Measurements from ENCODE around the gene SECISBP2. TPM values are rescaled to one million over a fixed set of nuclear protein-coding genes. Genes with fewer than 3 reads are reported as not detected.

Gene SECISBP2
- total and polyA plus RNA-seq, 2 experiments from 2014 or later, result 30.6 to 43.8 TPM

GRCh38 chr9:89304020-89304833, 14.1 kb upstream of the SECISBP2 start:
- Histone ChIP-seq H3K36me3 (replicated peaks; ENCODE audit: insufficient read depth, low read depth) (no peaks in the 10 kb centered on the region), H3K9me2 (replicated peaks; ENCODE audit: insufficient read depth) (no peaks in the 10 kb centered on the region), H3K4me1 (ENCODE audit: insufficient read depth) (no peaks in the 10 kb centered on the region), H4K20me1 (ENCODE audit: insufficient read depth, poor library complexity, severe bottlenecking) (no peaks in the 10 kb centered on the region), H3K79me2 (no peaks in the 10 kb centered on the region), H3K4me3 (no peak overlapping the region), H3K4me2 (peak overlapping the region; percentile 25), H2AFZ (no peak overlapping the region), H3K27ac (peak overlapping the region; percentile 81), H3K9me3 (ENCODE audit: low read depth) (no peaks in the 10 kb centered on the region), H3K27me3 (no peaks in the 10 kb centered on the region)
- WGBS (ENCODE audit: low lambda C conversion rate, missing lambda C conversion rate), result 76% methylated on average over 7 of the region's 7 CpGs
- DNase-seq (ENCODE audit: low spot score), result peak; percentile 38
- TF ChIP-seq EZH2 (IDR thresholded peaks at IDR 0.05; ENCODE audit: borderline replicate concordance) (no peak), EZH2phosphoT487 (IDR thresholded peaks at IDR 0.05; ENCODE audit: low read depth, severe bottlenecking, unreplicated experiment) (no peak), CTCF (IDR thresholded peaks at IDR 0.05; ENCODE audit: poor library complexity) (no peak)

GRCh38 chr9:89304834-89305188, 13.5 kb upstream of the SECISBP2 start:
- H3K79me2 ChIP-seq, result no peaks in the 10 kb centered on the region
- TF ChIP-seq CTCF (IDR thresholded peaks at IDR 0.05; ENCODE audit: poor library complexity), result no peak
- no peak for TF ChIP-seq EZH2phosphoT487 (IDR thresholded peaks at IDR 0.05; ENCODE audit: low read depth, severe bottlenecking, unreplicated experiment)
- TF ChIP-seq EZH2 (IDR thresholded peaks at IDR 0.05; ENCODE audit: borderline replicate concordance), result no peak
- H3K27me3 ChIP-seq, result no peaks in the 10 kb centered on the region
- peaks cover 6% of the 10 kb centered on the region for H3K4me1 ChIP-seq (ENCODE audit: insufficient read depth)
- H3K9me3 ChIP-seq (ENCODE audit: low read depth), result no peaks in the 10 kb centered on the region
- H4K20me1 ChIP-seq (ENCODE audit: insufficient read depth, poor library complexity, severe bottlenecking), result no peaks in the 10 kb centered on the region
- DNase-seq (ENCODE audit: low spot score), result no peak
- no peak overlapping the region for H3K4me3 ChIP-seq
- no peak overlapping the region for H2AFZ ChIP-seq
- no peaks in the 10 kb centered on the region for H3K9me2 ChIP-seq (replicated peaks; ENCODE audit: insufficient read depth)
- peak overlapping the region; percentile 35 for H3K4me2 ChIP-seq
- peak overlapping the region; percentile 18 for H3K27ac ChIP-seq
- 79% methylated on average over 2 of the region's 2 CpGs for WGBS (ENCODE audit: low lambda C conversion rate, missing lambda C conversion rate)
- H3K36me3 ChIP-seq (replicated peaks; ENCODE audit: insufficient read depth, low read depth), result no peaks in the 10 kb centered on the region

- 70% methylated on average over 3 of the region's 3 CpGs for WGBS (ENCODE audit: low lambda C conversion rate, missing lambda C conversion rate)
- Histone ChIP-seq H3K9me3 (ENCODE audit: low read depth) (no peaks in the 10 kb centered on the region), H3K9me2 (replicated peaks; ENCODE audit: insufficient read depth) (no peaks in the 10 kb centered on the region), H3K4me3 (no peak overlapping the region), H3K79me2 (no peaks in the 10 kb centered on the region), H4K20me1 (ENCODE audit: insufficient read depth, poor library complexity, severe bottlenecking) (no peaks in the 10 kb centered on the region), H2AFZ (no peak overlapping the region), H3K4me2 (no peak overlapping the region), H3K36me3 (replicated peaks; ENCODE audit: insufficient read depth, low read depth) (no peaks in the 10 kb centered on the region), H3K27me3 (no peaks in the 10 kb centered on the region), H3K27ac (peak overlapping the region; percentile 62), H3K4me1 (ENCODE audit: insufficient read depth) (peaks cover 7% of the 10 kb centered on the region)
- no peak for DNase-seq (ENCODE audit: low spot score)
- TF ChIP-seq CTCF (IDR thresholded peaks at IDR 0.05; ENCODE audit: poor library complexity) (no peak), EZH2 (IDR thresholded peaks at IDR 0.05; ENCODE audit: borderline replicate concordance) (no peak), EZH2phosphoT487 (IDR thresholded peaks at IDR 0.05; ENCODE audit: low read depth, severe bottlenecking, unreplicated experiment) (no peak)
Measured at GRCh38 chr9:89305868-89306267, 12.4 kb upstream of the SECISBP2 start.
